ENCODE data around the gene GNLY. TPM values are rescaled to one million over a fixed set of nuclear protein-coding genes. Genes with fewer than 3 reads are reported as not detected.

GNLY gene
- total RNA-seq, 1 donor from 2014 or later = not detected

- peak overlapping the region; percentile 7 for H3K27ac Mint-ChIP-seq (ENCODE audit: unreplicated experiment)
- no peak overlapping the region for H3K4me3 Mint-ChIP-seq (ENCODE audit: unreplicated experiment)
- H3K36me3 Mint-ChIP-seq (ENCODE audit: unreplicated experiment) = no peaks in the 10 kb centered on the region
- peaks cover 36% of the 10 kb centered on the region for H3K4me1 Mint-ChIP-seq (ENCODE audit: unreplicated experiment)
- DNase-seq (ENCODE audit: extremely low spot score, unreplicated experiment) = no peak
- H3K9me3 Mint-ChIP-seq (ENCODE audit: unreplicated experiment) = no peaks in the 10 kb centered on the region
- no peaks in the 10 kb centered on the region for H3K27me3 Mint-ChIP-seq (ENCODE audit: unreplicated experiment)
- TF ChIP-seq, protein P1, sequence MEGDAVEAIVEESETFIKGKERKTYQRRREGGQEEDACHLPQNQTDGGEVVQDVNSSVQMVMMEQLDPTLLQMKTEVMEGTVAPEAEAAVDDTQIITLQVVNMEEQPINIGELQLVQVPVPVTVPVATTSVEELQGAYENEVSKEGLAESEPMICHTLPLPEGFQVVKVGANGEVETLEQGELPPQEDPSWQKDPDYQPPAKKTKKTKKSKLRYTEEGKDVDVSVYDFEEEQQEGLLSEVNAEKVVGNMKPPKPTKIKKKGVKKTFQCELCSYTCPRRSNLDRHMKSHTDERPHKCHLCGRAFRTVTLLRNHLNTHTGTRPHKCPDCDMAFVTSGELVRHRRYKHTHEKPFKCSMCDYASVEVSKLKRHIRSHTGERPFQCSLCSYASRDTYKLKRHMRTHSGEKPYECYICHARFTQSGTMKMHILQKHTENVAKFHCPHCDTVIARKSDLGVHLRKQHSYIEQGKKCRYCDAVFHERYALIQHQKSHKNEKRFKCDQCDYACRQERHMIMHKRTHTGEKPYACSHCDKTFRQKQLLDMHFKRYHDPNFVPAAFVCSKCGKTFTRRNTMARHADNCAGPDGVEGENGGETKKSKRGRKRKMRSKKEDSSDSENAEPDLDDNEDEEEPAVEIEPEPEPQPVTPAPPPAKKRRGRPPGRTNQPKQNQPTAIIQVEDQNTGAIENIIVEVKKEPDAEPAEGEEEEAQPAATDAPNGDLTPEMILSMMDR (IDR thresholded peaks at IDR 0.05) = no peak
Observed at GRCh38 chr2:85706063-85706462, 11.9 kb downstream of the GNLY start.

- DNase-seq (ENCODE audit: extremely low spot score, unreplicated experiment) = no peak
- H3K27ac Mint-ChIP-seq (ENCODE audit: unreplicated experiment) = no peak overlapping the region
Observed at GRCh38 chr2:85706599-85707296, 12.6 kb downstream of the GNLY start.

GRCh38 chr2:85707304-85707703 is 13.1 kb downstream of the GNLY start:
- no peaks in the 10 kb centered on the region for H3K27me3 Mint-ChIP-seq (ENCODE audit: unreplicated experiment)
- TF ChIP-seq, protein P1 (IDR thresholded peaks at IDR 0.05) = peak; percentile 90
- no peaks in the 10 kb centered on the region for H3K36me3 Mint-ChIP-seq (ENCODE audit: unreplicated experiment)
- H3K4me1 Mint-ChIP-seq (ENCODE audit: unreplicated experiment) = peaks cover 24% of the 10 kb centered on the region
- no peak for DNase-seq (ENCODE audit: extremely low spot score, unreplicated experiment)
- no peaks in the 10 kb centered on the region for H3K9me3 Mint-ChIP-seq (ENCODE audit: unreplicated experiment)
- no peak overlapping the region for H3K27ac Mint-ChIP-seq (ENCODE audit: unreplicated experiment)
- no peak overlapping the region for H3K4me3 Mint-ChIP-seq (ENCODE audit: unreplicated experiment)

More at GRCh38 chr2:85706599-85707296, 12.6 kb downstream of the GNLY start:
- H3K4me3 Mint-ChIP-seq (ENCODE audit: unreplicated experiment) = no peak overlapping the region
- peaks cover 30% of the 10 kb centered on the region for H3K4me1 Mint-ChIP-seq (ENCODE audit: unreplicated experiment)
- TF ChIP-seq, protein P1 (IDR thresholded peaks at IDR 0.05) = no peak
- H3K36me3 Mint-ChIP-seq (ENCODE audit: unreplicated experiment) = no peaks in the 10 kb centered on the region
- no peaks in the 10 kb centered on the region for H3K9me3 Mint-ChIP-seq (ENCODE audit: unreplicated experiment)
- no peaks in the 10 kb centered on the region for H3K27me3 Mint-ChIP-seq (ENCODE audit: unreplicated experiment)

DNA sequence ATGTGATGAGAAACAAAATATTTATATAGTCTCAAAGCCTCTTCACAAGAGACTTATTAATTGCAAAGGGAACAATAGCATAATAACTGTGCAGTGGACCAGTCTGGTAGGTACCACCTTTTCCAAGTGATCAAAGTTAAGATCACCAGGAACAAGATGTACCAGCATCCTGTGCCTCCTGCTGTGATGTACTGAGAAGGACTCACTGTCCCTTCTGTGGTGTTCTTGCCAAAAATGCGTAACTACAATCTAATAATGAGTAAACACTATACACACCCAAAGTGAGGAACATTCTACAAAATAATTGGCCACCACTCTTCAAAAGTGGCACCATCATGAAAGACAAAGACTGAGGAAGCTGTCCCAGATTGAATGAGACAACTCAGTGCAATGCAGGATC is 14.5 kb downstream of the GNLY start:
- no peaks in the 10 kb centered on the region for H3K36me3 Mint-ChIP-seq (ENCODE audit: unreplicated experiment)
- no peak for DNase-seq (ENCODE audit: extremely low spot score, unreplicated experiment)
- H3K4me1 Mint-ChIP-seq (ENCODE audit: unreplicated experiment) = peaks cover 18% of the 10 kb centered on the region
- no peaks in the 10 kb centered on the region for H3K9me3 Mint-ChIP-seq (ENCODE audit: unreplicated experiment)
- TF ChIP-seq, protein P1 (IDR thresholded peaks at IDR 0.05) = no peak
- no peak overlapping the region for H3K4me3 Mint-ChIP-seq (ENCODE audit: unreplicated experiment)
- no peak overlapping the region for H3K27ac Mint-ChIP-seq (ENCODE audit: unreplicated experiment)
- peaks cover 3% of the 10 kb centered on the region for H3K27me3 Mint-ChIP-seq (ENCODE audit: unreplicated experiment)

DNA sequence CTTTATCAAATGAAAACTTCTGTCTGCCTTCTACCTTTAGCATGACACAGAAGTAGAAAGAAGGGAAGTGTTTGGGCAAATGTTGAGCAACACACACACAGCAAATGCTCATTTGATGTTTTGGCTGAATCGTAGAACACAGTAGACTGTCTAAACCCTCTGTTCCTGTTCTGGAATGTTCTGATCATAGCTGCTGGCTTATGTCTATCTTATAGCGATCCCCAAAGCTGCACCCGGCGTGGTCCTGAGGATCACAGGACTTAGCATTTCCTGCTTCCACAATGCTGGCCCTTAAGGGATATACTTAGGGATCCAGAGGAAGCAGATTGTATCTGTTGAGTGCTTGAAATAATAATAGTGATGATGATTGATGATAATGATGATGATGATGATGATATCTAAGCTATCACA is 15.2 kb downstream of the GNLY start:
- Mint-ChIP-seq H3K4me3 (ENCODE audit: unreplicated experiment) (no peak overlapping the region), H3K27me3 (ENCODE audit: unreplicated experiment) (peaks cover 3% of the 10 kb centered on the region), H3K36me3 (ENCODE audit: unreplicated experiment) (no peaks in the 10 kb centered on the region), H3K27ac (ENCODE audit: unreplicated experiment) (no peak overlapping the region), H3K4me1 (ENCODE audit: unreplicated experiment) (peaks cover 18% of the 10 kb centered on the region), H3K9me3 (ENCODE audit: unreplicated experiment) (no peaks in the 10 kb centered on the region)
- no peak for DNase-seq (ENCODE audit: extremely low spot score, unreplicated experiment)
- TF ChIP-seq, protein P1 (IDR thresholded peaks at IDR 0.05) = no peak

Data from osteocyte (in vitro differentiated cells).